Activated CD4-positive, alpha-beta memory T cell treated with anti-CD3 and anti-CD28 coated beads for 36 hours (primary cell): ENCODE measurements around the gene MDK. TPM values are rescaled to one million over a fixed set of nuclear protein-coding genes. Genes with fewer than 3 reads are reported as not detected.

Experiments
- microRNA-seq: library from miRNA; unstranded; fragments of <30 nt; microRNA quantifications from one replicate; pipeline ENCODE4 v1.2.0, GENCODE V29; 2022; ENCODE audit warnings: borderline number of aligned reads, borderline microRNAs expressed, borderline replicate concordance
- total RNA-seq, 2 experiments: library from RNA; stranded (reverse); gene quantifications; one replicate each; pipeline ENCODE4 v1.2.3, GENCODE V29; 2021

Gene MDK
- total RNA-seq, 2 experiments from 2014 or later = 5.9 to 7.0 TPM

Small RNA genes within 50 kb of the gene (microRNA-seq; reads per million reads assigned to microRNA genes)
- not detected for gene MIR4688

Other genes with a start within 250 kb of the MDK start
- not detected for gene CREB3L1, start 104.0 kb upstream of the MDK start, total RNA-seq
- 10 to 100 TPM; 85.3 to 88.7 TPM for gene DGKZ, start 34.2 kb upstream of the MDK start, total RNA-seq
- not detected for gene CHRM4, start 10.1 kb downstream of the MDK start, total RNA-seq
- 10 to 100 TPM; 22.5 to 24.1 TPM for gene AMBRA1, start 212.4 kb downstream of the MDK start, total RNA-seq
- 1 to 10 TPM; 3.1 TPM for gene HARBI1, start 235.6 kb downstream of the MDK start, total RNA-seq
- gene ATG13, start 235.9 kb downstream of the MDK start, total RNA-seq = 10 to 100 TPM; 49.9 to 51.0 TPM